Prostate gland (tissue), 2 donors: ENCODE data around the gene INPP5F.

Source experiments
- POLR2A ChIP-seq: fragments of 450-650 bp; IDR thresholded peaks from one replicate; pipeline ENCODE4 v1.6.1; 2016; ENCODE audit warnings: antibody characterized with exemption, mild to moderate bottlenecking
- POLR2AphosphoS5 ChIP-seq: sonication (generic); formaldehyde crosslinking; IDR thresholded peaks from one replicate; pipeline ENCODE4 v1.6.1; 2017; ENCODE audit warnings: antibody characterized with exemption
- TF ChIP-seq, protein P1 (sequence below), 4 experiments: fragments of 200-600 bp in 2 of 4; fragments of 450-650 bp in 2 of 4; sonication (generic) in 2 of 4; IDR thresholded peaks; 1 replicate in 3 of 4; 2 replicates in 1 of 4; pipeline ENCODE4 v1.5.1; 2016 to 2019; ENCODE audit warnings: antibody characterized with exemption in 4 of 4, mild to moderate bottlenecking in 2 of 4, moderate library complexity in 2 of 4

DNA sequence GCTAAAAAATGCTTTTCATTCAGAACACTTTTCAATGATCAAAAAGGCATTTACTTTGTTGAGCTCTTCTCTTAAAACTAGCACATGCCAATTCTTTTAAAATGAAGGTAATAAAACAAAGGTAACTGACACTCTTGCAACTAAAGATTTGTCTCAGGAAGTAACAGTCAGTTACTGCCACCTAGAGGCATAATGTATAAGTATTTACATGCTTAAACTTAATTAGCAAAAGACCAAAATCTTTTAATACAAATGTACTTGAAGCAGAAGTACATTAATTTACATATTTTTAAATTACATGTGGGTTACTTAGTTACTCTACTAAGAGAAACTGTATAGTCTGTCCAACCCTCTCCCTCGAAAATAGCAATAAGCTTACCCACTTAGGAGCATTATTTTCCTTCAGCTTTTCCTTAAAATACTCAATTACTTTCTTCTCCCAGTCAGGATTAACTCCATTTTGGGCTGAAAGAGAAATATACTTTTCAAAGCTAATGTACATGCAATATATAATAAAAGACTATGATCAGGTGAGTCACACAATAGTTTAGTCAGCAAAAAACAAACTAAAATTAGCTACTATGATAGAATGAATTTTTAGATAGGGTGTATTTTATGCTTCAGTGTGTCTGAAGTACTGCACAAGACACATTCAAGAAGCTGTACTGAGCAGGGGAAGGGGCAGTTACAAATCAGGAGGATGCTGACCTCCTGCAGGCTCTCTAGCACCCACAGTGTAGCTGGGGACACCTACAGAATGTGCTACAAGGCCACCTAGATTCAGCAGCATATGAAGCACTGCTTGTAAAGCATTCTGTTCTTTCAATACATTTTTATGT, 133.8 kb downstream of the INPP5F start:
- TF ChIP-seq, protein P1, sequence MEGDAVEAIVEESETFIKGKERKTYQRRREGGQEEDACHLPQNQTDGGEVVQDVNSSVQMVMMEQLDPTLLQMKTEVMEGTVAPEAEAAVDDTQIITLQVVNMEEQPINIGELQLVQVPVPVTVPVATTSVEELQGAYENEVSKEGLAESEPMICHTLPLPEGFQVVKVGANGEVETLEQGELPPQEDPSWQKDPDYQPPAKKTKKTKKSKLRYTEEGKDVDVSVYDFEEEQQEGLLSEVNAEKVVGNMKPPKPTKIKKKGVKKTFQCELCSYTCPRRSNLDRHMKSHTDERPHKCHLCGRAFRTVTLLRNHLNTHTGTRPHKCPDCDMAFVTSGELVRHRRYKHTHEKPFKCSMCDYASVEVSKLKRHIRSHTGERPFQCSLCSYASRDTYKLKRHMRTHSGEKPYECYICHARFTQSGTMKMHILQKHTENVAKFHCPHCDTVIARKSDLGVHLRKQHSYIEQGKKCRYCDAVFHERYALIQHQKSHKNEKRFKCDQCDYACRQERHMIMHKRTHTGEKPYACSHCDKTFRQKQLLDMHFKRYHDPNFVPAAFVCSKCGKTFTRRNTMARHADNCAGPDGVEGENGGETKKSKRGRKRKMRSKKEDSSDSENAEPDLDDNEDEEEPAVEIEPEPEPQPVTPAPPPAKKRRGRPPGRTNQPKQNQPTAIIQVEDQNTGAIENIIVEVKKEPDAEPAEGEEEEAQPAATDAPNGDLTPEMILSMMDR (IDR thresholded peaks at IDR 0.05), result peak; percentile 13 to 74 (median 60)
- TF ChIP-seq POLR2AphosphoS5 (no peak), POLR2A (no peak)
